GM21360 (cell line): ENCODE measurements around the gene CDC42BPB.
A peak's percentile ranks its signal among the peaks of the same experiment; 100 is the strongest.

Source experiments
- ATAC-seq: cut with Tn5 transposase; IDR thresholded peaks from one replicate; pipeline ENCODE4 v1.9.1; 2021; ENCODE audit warnings: mild to moderate bottlenecking, moderate library complexity; ENCODE audit not compliant: unreplicated experiment

Gene CDC42BPB

GRCh38 chr14:103073367-103073875 is 16.1 kb upstream of the CDC42BPB start:
- ATAC-seq = no peak

- ATAC-seq = no peak
These were observed 15.4 kb upstream of the CDC42BPB start for GRCh38 chr14:103072595-103073366.

GRCh38 chr14:103071544-103072251 is 14.3 kb upstream of the CDC42BPB start:
- ATAC-seq = no peak

- ATAC-seq = no peak
These were observed 13.7 kb upstream of the CDC42BPB start for GRCh38 chr14:103070971-103071542.

- no peak for ATAC-seq
These were observed 13.0 kb upstream of the CDC42BPB start for GRCh38 chr14:103070263-103070885.

GRCh38 chr14:103068351-103069073 is 11.2 kb upstream of the CDC42BPB start:
- no peak for ATAC-seq

GRCh38 chr14:103067231-103067954 is 10.0 kb upstream of the CDC42BPB start:
- ATAC-seq = no peak

- ATAC-seq = no peak
These were observed 9.1 kb upstream of the CDC42BPB start for GRCh38 chr14:103066399-103066798.

GRCh38 chr14:103065861-103066260 is 8.5 kb upstream of the CDC42BPB start:
- no peak for ATAC-seq

GRCh38 chr14:103064978-103065377 is 7.6 kb upstream of the CDC42BPB start:
- no peak for ATAC-seq

GRCh38 chr14:103064436-103064835 is 7.1 kb upstream of the CDC42BPB start:
- no peak for ATAC-seq

GRCh38 chr14:103061482-103061976 is 4.2 kb upstream of the CDC42BPB start:
- no peak for ATAC-seq

GRCh38 chr14:103059556-103059955 is 2.2 kb upstream of the CDC42BPB start:
- no peak for ATAC-seq

- ATAC-seq = no peak
These were observed 1.1 kb upstream of the CDC42BPB start for GRCh38 chr14:103058164-103059055.

- peak; percentile 20 for ATAC-seq
These were observed 349 bp downstream of the CDC42BPB start for GRCh38 chr14:103057028-103057371.

- ATAC-seq = peak; percentile 12
These were observed 874 bp downstream of the CDC42BPB start for GRCh38 chr14:103056322-103057027.

GRCh38 chr14:103055695-103056094 is 1.7 kb downstream of the CDC42BPB start:
- no peak for ATAC-seq

- no peak for ATAC-seq
These were observed 4.9 kb downstream of the CDC42BPB start for GRCh38 chr14:103052407-103052806.
